NCI-H2081 (cell line): ENCODE measurements around the gene NADSYN1.

ENCODE experiments used
- DNase-seq, 2 experiments: peaks; one replicate each; lab custom pipeline; 2025; lab: John Stamatoyannopoulos, UW

The NADSYN1 gene

DNA sequence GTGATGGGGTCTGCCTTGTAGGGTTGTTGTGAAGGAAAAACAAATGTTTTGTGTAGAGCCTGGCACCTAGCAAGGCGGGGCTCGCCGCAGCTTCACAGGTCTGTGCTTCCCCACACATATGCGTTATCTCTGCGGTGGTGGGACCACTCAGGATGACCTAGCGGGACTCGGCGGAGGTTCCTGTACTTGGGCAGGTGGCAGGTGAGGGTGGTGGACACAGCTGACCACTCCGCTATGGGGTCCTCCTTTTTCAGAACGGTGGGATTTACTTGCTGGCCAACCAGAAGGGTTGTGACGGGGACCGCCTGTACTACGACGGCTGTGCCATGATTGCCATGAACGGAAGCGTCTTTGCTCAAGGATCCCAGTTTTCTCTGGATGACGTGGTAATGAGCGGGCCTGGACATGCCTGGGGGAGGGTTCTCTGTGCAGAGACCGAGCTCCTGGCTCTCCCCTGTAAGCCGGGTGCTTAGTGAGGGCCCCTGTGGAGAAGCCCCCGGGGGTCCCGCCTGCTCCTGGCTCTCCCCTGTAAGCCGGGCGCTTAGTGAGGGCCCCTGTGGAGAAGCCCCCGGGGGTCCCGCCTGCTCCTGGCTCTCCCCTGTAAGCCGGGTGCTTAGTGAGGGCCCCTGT is 21.3 kb downstream of the NADSYN1 start:
- DNase-seq, result no peak

GRCh38 chr11:71474771-71475483 is 21.9 kb downstream of the NADSYN1 start:
- no peak for DNase-seq

DNA sequence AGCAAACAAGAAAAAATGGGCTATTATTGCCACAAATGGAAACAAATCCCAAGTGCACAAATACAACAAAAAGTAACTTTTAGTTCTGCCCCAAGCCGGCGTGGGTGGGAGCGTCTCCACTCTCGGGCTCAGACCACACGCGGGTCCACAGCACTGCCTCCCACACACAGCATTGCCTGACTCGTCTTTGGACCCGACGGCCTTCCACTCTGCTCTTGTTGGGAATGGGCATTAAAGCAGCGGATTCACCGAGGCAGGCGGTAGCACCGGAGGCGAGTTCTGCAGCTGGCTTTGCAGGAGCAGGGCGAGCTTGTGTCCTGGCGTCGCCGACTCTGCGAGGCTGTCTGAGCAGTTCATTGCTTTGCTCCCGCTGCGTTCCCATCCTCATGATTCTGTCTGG is 23.0 kb downstream of the NADSYN1 start:
- no peak for DNase-seq

DNA sequence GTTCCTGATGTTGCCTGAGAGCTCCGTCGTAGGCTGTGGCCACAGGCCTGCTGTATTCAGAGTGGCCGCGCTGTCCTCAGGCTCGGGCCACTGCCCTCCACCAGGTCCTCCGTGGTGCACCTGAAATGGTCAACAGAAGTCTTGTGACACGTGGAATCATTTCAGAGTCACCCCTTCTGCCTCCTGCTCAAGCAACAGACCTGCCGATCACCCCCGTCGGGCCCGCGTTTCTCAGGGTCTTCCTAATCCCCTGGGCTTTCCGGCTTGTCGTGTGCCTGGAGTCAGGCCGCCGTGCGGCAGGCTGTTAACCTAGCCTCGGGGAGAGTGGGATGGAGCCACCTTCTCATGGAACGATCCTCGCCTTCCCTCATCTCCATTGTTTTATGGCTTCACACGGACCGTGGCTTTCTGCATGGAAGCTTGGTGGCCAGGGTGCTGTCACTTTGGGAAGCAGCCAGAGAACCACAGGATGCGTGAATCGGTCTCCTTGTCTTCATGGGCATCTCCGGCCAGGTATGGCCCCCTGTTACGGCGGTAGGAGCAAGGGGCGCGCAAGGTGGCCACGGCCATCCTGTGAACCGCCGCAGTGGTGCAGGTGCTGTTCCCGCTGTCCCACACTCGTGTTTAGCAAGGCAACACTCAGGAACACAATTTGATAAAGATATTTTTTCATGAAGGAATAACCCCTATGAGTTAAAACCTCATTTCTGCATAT is 24.1 kb downstream of the NADSYN1 start:
- DNase-seq, result no peak

DNA sequence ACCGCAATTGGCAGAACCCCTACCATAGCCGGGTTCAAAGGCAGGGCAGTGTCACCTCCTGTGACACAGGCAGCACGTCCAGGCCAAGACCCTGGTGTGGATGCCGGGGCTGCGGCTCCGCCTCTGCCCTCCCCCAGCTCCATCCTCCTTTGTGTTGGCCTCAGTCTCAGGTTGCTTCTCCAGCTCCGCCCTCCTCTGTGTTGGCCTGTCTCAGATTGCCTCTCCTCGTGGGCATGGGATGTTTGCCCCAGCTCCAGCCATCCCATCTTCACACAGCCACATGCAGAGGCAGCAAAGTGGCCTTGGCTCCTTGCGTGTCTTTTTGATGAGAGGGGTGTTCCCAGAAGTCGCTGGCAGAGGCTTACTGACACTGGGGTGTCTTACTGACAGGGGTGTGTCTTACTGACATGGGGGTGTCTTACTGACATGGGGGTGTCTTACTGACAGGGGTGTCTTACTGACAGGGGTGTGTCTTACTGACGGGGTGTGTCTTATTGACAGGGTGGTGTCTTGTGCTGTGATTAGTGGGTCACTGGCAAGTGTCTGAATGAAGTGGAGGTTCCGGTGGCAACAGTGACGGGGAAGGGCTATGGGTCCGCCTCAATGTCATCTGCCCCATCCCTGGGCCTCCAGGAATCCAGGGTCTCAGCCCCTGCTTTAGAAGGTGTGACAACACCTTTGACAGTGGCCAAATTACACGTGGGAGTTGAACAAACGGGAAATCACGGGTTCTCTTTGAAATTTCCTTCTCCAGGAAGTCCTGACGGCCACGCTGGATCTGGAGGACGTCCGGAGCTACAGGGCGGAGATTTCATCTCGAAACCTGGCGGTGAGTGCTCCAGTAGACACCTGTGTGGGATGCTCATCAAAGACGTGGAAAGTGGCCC is 24.9 kb downstream of the NADSYN1 start:
- DNase-seq, result no peak

GRCh38 chr11:71478528-71478840 is 25.5 kb downstream of the NADSYN1 start:
- no peak for DNase-seq

DNA sequence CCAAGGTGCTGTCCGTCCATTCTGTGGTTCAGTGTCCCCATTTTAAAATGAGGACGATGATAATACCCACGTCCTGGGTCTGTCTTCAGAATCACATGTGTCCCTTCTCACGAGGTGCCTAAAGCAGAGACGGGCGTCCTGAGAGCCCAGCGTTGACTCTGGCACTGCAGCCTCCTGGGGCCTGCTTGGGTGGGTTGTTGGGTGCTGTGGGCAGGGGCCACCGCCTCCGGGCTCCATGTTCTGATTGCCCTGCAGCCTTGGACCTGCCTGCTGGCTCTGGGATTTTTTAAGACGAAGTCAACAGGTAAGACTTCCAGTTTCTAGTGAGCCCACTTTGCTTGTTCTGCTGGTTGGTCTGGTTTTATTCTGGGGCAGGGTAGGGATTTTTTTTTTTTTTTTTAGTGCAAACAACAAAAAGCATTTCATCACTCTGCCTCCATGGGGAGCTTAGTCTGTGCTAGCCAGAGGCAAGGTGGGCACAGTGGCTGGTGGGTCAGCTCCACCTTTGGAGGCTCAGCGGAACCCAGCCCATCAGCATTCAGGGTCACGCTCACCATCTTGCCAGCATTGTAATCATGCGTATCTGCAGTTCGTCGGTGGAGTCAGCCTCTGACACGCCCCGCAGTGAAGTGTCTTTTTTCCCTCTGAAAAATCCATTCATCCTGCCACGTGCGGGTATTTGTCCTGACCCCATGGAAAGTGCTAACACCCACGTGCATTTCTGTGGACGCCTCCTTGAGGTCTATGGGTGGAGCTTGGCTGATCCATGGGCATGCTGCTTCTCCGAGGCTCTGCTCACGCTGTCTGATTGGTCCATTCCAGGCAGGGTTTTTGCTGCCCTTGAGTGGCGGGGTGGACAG is 28.3 kb downstream of the NADSYN1 start:
- no peak for DNase-seq

DNA sequence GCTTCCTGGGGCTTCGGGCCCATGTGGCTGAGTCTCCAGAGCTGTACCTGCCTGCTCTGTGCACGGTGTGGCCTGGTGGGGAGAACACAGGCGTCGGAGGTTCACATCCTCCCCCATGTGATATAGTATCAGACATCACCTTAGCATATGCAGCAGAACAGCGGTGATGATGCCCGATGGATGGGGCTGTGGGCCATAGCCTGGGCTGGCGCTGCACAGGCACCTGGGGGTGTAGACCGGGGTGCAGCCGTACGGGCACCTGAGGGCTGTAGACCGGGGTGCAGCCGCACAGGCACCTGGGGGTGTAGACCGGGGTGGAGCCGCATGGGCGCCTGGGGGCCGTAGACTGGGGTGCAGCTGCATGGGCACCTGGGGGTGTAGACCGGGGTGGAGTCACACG is 29.2 kb downstream of the NADSYN1 start:
- DNase-seq, result no peak

DNA sequence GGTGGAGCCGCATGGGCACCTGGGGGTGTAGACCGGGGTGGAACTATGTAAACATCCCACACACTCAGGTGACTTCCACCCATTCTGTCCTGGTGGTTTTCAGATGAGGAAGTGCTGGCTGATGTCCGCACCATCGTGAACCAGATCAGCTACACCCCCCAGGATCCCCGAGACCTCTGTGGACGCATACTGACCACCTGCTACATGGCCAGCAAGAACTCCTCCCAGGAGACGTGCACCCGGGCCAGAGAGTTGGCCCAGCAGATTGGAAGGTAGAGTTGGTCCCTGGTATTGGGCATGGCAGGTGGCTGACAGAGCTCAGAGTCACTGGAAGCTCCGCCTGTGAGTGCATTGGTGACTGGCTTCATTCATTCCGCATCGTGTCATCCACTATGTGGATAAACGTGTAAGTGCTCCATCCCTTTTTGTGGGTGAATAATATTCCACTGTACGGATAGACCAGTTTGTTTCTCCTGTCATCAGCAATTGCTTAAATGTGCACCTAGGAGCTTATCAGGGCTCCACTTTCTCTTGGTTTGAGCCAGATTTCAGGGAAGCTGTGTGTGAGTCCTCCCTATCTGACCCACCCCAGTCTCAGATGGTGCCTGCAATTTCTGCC is 29.9 kb downstream of the NADSYN1 start:
- DNase-seq, result no peak

DNA sequence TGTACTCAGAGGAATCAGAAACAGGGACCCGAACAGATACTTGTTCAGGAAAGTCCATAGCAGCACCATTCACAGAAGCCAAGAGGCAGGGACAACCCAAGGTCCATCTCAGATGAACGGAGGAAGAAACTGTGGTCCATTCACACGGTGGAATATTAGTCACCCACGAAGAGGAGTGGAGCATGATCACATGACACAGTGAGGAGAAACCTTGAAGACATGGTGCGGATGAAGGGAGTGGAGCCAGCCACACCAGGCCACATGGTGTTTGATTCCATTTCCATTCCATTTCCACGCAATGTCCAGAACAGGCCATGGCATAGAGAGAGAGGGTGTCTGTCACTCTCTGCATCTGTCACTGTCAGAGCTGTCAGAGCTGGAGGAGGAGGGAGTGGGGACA is 30.7 kb downstream of the NADSYN1 start:
- no peak for DNase-seq

- DNase-seq, result no peak
Observed at GRCh38 chr11:71484248-71485062, 31.5 kb downstream of the NADSYN1 start.

GRCh38 chr11:71485063-71485399 is 32.0 kb downstream of the NADSYN1 start:
- no peak for DNase-seq

DNA sequence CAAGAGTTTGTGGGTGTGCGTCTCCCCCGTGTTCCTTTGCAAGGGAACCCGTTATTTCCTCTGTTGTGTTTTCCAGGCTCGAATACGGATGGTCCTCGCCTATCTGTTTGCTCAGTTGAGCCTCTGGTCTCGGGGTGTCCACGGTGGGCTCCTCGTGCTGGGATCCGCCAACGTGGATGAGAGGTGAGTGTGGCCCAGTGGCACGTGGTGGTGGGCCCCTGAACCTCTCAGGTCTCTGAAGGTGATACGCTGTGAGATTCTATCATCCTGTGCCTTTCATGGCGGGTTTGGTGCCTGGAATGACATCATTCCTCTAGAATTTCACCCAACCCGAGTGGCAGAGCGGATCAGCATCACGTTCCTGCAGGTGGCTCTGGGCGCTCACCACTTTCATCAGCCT is 32.5 kb downstream of the NADSYN1 start:
- DNase-seq, result no peak

- DNase-seq, result no peak
Observed at GRCh38 chr11:71486320-71486719, 33.3 kb downstream of the NADSYN1 start.

GRCh38 chr11:71488681-71489270 is 35.8 kb downstream of the NADSYN1 start:
- no peak for DNase-seq

DNA sequence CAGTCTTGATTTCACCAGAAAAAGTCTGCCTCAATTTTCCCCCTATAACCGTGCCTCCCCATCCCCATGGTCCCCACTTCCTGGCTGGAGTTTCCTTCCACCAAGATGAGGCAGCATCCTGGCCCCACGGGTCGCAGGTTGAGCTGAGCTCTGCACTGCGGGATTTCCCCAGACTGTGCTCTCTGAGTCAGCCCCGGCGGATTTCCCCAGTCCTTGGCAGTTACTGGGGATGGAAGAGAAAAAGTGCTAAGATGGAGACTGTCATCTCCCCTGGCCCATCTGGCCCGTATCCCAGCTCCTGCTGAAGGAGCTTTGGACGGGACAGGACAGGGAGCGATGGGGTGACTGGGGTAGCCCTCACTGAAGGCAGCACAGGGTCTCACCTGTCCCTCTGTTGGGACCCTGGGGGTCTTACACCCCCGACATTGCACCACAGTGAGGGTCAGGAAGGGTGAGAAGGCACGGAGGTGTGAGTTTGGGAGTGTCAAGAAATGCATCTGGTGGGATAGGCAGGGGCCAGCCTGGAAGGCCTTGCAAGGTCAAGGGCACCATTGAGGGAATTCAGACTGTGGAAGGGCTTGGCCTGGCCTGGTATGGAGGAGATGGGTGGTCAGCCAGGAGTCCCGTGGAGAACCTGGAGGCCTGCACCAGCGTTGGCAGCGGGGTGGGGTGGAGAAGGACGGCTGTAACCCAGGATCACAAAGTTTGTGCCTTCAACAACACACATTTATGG is 36.5 kb downstream of the NADSYN1 start:
- no peak for DNase-seq

DNA sequence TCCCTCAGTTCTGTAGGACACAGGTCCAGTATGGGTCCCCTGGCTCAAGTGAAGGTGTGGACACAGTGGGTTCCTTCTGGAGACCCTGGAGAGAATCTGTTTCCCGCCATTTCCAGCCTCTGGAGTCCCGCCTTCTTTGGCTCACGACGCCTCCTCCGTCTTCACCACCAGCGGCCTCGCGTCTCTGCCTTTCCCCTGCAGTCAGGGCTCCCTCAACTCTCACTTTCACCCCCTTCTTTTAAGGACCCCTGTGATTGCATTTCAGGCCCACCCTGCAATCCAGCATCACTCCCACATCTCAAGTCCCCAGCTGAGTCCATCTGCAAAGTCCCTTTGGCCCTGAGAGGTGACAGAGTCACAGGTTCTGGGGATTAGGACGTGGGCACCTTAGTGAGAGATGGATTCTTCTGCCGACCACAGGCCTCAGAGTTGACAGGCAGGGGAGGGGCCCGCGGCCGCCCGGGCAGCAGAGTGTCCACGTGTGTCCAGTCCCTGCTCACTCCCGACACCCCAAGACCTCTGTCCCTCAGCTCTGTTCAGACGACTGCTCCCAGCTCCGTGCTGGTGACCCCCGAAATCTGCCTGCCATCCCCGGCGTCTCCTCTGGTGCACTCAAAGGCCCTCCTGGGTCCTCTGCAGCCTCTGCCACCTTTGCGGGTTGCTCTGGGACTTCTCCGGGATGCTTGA is 37.2 kb downstream of the NADSYN1 start:
- DNase-seq, result no peak

GRCh38 chr11:71490731-71491390 is 37.9 kb downstream of the NADSYN1 start:
- DNase-seq, result no peak
